HG03565 (cell line): Measurements from ENCODE around the gene NSUN6.

Experiments used
- ATAC-seq: cut with Tn5 transposase; IDR thresholded peaks from one replicate; pipeline ENCODE4 v1.9.1; 2021; ENCODE audit warnings: mild to moderate bottlenecking, moderate library complexity; ENCODE audit not compliant: unreplicated experiment

The NSUN6 gene

GRCh38 chr10:18563003-18563726, 88.2 kb downstream of the NSUN6 start:
- ATAC-seq = no peak

DNA sequence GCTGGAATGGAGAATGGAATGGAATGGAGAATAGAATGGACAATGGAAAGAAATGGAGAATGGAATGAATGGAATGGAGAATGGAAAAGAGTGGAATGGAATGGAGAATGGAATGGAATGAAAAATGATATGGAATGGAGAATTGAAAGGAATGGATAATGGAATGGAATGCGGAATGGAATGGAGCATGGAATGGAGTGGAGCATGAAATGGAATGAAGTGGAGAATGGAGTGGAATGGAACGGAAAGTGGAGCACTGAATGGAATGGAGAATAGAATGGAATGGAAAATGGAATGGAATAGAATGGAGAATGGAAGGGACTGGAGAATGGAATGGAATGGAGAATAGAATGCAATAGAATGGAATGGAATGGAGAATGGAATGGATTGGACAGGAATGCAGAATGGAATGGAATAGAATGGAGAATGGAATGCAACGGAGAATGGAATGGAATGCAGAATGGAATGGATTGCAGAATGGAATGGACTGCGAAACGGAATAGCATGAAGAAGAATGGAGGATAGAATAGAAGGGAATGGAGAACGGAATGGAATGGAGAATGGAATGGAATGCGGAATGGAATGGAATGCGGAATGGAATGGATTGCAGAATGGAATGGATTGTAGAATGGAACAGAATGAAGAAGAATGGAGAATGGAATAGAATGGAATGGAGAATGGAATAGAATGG, 89.4 kb downstream of the NSUN6 start:
- no peak for ATAC-seq

DNA sequence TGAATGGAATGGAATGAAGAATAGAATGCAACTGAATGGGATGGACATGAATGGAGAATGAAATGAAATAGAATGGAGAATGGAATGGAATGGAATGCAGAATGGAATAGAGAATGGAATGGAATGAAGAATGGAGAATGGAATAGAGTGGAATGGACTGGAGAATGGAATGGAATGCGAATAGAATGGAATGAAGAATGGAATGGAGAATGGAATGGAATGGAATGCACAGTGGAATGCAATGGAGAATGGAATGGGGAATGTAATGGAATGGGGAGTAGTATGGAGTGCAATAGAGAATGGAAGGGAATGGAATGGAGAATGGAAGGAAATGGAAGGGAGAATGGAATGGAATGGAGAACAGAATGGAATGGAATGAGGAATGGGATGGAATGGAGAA, 93.4 kb downstream of the NSUN6 start:
- ATAC-seq = no peak

GRCh38 chr10:18556522-18557147, 94.8 kb downstream of the NSUN6 start:
- ATAC-seq = no peak

DNA sequence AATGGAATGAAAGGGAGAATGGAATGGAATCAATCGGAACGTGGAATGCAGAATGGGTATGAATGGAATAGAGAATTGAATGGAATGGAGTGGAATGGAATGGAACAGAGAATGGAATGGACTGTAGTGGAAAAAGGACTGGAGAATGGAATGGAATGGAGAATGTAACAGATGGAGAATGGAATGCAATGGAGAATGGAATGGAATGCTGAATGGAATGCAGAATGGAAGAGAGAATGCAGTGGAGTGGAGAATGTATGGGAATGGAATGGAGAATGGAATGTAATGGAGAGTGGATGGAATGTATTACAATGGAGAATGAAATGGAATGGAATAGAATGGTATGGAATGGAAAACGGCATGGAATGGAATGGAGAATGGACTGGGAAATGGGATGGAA, 96.9 kb downstream of the NSUN6 start:
- no peak for ATAC-seq

DNA sequence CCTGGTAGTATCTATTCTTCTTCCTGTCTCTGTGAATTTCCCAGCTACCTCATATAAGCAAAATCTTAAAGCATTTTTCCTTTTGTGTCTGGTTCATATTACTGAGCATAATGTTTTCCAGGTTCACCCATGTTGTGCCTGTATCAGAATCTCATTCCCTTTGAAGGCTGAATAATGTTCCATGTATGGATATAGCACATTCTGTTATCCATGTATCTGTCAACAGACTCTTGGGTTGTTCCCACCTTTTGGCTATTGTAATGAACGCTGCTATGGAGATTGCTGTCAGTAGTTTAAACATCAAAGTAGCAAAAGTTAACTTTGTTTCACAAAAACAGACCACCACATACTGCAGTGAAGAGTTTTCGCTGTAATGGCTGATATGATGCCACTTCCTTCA, 99.9 kb downstream of the NSUN6 start:
- ATAC-seq = no peak

- ATAC-seq = no peak
These were observed 102.3 kb downstream of the NSUN6 start for GRCh38 chr10:18549105-18549504.

GRCh38 chr10:18545621-18546305, 105.6 kb downstream of the NSUN6 start:
- no peak for ATAC-seq

DNA sequence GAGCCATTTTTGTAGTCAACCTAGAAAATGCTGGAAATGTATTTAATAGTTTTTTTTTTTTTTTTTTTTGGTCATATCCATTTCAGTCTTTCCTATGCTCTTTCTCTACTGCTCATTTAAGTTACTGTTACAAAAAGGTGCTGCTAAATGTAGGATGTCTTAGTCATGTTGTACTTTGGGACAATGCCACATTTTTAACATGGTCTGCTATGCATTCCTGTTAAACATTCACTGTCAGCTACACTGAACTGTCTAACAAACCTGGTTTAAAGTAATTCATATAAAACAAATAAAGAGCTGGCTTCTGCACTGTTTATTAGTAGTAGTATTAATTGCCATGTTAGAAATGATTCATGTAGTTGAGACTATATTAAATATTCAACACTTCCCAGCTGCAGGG, 108.6 kb downstream of the NSUN6 start:
- ATAC-seq = no peak

DNA sequence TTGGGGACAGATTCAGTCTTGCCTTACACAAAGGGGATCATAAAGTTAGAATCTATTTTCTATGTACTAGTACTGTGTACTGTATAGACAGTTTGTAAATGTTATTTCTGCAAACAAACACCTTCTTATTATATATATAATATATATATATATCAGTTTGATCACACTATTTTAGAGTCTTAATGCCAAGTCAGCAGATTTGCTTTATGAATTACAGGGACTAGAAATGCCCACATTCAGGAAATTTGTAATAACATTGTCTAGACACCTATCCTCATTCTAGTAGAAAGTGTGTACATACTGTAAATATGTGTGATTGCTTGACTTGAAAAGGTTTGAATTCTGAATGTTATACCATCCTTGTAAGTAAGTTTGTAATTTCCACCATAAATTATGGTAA, 111.2 kb downstream of the NSUN6 start:
- no peak for ATAC-seq

DNA sequence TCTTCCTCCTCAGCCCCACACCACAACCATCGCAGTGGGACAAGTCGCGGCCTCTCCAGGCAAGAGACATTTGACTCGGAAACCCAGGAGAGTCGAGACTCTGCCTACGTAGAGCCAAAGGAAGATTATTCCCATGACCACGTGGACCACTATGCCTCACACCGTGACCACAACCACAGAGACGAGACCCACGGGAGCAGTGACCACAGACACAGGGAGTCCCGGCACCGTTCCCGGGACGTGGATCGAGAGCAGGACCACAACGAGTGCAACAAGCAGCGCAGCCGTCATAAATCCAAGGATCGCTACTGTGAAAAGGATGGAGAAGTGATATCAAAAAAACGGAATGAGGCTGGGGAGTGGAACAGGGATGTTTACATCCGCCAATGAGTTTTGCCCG, 112.1 kb downstream of the NSUN6 start:
- no peak for ATAC-seq

- no peak for ATAC-seq
These were observed 117.5 kb downstream of the NSUN6 start for GRCh38 chr10:18533896-18534295.

DNA sequence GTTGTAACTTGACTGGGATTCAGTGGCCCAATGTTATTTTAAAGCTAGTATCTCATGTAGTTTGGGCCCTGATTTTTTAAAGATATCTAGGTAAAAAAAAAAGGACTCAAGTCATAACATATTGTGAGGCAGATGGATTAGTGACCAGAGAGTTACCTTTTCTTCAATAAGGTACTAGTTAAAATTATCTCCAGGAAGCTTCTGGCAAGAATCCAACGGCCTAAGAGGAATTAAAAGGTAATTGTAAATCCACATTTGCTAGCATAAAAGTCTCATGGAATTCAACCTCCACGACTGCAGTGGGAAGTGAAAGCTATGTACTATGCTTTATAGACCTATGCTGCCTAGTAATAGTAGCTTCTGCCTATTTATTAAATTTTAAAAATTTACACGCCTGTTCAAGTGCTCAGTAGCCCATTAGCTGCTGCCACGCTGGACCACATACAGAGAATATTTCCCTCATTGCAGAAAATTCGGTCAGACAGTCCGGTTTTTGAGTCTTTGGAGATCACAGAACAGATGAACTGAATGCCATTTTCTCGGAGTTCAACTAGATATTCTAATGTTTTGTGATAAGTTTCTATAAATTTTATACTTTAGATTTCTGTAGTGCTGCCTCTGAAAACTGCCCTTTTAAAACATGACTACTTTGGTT, 118.4 kb downstream of the NSUN6 start:
- no peak for ATAC-seq

DNA sequence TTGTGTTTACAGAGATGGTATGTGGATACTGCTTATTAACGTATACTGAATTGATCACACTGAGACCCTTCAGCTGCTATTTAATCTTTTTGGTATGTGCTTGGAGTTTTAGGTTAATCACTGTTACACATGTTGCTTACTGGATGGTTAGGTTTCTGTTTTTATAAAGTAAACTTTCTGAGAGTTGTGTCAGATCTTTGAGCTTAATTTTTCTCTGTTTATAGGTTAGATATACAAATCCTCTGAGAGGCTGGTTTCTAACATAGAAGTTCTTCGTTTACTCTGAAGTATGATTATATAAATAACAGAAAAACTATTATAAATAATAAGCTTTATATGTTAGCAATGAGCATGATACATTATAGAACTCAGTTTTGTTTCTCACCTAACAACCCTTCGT, 123.1 kb downstream of the NSUN6 start:
- ATAC-seq = no peak

DNA sequence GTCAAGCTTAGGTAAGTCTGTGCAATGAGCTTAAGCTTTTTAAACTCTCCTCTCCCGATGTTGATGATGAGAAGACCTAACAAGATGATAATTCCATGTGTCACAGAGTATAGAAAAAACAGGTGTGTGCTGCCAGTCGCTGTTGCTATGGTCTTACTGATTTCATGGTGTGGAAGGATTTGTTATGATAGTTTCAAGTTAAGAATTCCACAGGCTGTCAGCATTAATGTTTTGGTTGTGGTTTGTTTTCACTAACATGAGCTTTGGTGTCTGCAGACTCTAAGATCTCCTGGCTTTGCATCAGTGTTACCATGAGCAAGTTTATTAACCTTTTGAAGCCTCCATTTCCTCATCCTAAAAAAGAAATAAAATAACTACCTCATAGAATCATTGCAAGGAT, 123.7 kb downstream of the NSUN6 start:
- ATAC-seq = no peak

DNA sequence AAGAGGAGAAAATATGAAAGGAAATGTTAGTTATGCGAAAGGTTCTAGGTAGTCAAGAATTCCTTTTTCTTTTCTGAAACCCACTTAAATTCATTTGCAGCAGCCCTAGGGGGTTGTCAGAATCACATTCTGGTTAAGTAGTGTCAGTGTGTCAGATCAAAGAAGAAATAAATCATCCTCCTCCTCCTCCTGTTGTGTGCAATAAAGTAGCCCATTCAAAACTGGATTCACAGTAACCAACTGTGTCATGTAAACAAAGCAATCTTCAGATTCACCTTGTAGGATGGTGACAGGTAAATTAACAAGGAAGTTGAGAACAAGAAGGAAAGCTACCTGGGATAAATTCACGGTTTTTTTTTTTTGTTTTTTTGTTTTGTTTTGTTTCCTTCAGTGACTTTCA, 127.5 kb downstream of the NSUN6 start:
- ATAC-seq = no peak

DNA sequence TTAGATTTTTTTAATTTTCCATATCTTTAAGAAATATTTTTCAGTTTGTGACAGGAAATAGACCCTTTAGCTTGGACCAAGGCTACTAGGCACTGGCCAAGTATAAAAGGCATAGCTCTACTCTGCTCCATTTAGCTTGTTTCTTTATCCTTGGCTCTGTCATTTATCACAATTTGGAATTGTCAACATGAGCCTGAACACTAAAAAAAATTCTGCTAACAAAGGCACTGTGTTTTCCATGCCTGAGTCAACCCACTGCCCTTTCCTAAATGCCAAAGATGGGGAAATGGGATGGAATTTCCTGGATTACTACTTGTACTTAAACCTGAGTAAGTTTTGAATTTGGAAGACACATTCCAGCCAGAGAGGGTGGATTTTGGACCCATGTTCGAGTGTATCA, 128.4 kb downstream of the NSUN6 start:
- ATAC-seq = no peak

- ATAC-seq = no peak
These were observed 134.5 kb downstream of the NSUN6 start for GRCh38 chr10:18516851-18517250.

DNA sequence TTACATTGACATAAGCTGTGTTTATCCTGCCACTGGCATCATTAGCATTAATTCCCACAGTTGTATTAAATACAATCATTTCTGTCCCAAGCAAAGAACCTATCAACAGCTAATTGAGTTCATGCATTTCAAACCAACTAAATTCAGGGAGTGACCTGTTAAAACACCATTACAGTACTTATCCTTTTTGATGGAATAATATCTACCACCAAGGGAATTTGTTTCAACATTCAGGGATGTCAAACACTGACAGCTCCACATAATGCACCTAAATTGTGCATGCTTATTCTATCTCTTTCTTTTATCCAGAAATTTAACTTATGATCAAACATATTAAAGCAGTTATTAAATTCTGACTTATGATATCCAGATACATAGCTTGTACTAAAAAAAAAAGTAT, 136.8 kb downstream of the NSUN6 start:
- ATAC-seq = no peak

DNA sequence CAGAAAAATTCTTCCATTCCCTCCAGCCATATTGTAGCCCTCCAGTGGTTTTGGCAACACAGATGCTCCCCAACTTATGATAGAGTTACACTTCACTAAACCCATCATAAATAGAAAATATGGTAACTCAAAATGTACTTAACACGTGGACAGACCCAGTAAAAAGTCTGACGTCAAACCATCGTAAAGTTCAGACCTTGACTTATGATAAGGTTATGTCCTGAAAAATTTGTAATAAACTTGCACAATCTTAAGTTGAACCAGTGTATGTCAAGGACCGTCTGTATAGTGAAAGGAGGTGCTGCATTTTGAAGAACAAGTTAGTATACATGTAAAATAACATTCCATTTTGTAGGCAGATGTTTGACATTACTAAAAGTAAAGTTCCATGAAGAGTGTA, 142.8 kb downstream of the NSUN6 start:
- ATAC-seq = no peak

- ATAC-seq = no peak
These were observed 145.8 kb downstream of the NSUN6 start for GRCh38 chr10:18505456-18506118.
